ENCODE results near the gene ITGAX. TPM values are rescaled to one million over a fixed set of nuclear protein-coding genes. Genes with fewer than 3 reads are reported as not detected.

The ITGAX gene
- total RNA-seq, 1 experiment from 2014 or later: 1.9 TPM

GRCh38 chr16:31401436-31401835 is 46.5 kb downstream of the ITGAX start:
- H3K9me3 ChIP-seq (ENCODE audit: control insufficient read depth in 1 of 2, insufficient read depth in 1 of 2, low read depth in 1 of 2, low read length in 2 of 2): peaks cover 0 to 7% of the 10 kb centered on the region in 2 experiments; a peak in 1 of 4 replicates
- POLR2A ChIA-PET: no interaction called here
- RAD21 ChIA-PET (ENCODE audit: low non-redundant PET in 1 of 2, low total read pairs in 2 of 2, uncharacterized antibody in 2 of 2, unreplicated experiment in 2 of 2): no interaction called here
- H3K36me3 ChIP-seq (ENCODE audit: control insufficient read depth in 1 of 2, insufficient read depth in 2 of 2, low read length in 2 of 2): peaks cover 0 to 14% of the 10 kb centered on the region in 2 experiments; a peak in 1 of 4 replicates
- intact Hi-C loops (cut with micrococcal nuclease): no loop called here
- no peaks in the 10 kb centered on the region for H3K9me2 ChIP-seq (ENCODE audit: insufficient read depth)
- CTCF ChIA-PET: no interaction called here
- H3K27ac ChIP-seq (ENCODE audit: low read depth, low read length): no peak overlapping the region
- H3K4me2 ChIP-seq (ENCODE audit: low read length): no peak overlapping the region
- no peak for DNase-seq (ENCODE audit: low read depth, low spot score)
- no peaks in the 10 kb centered on the region for H3K27me3 ChIP-seq (ENCODE audit: insufficient read depth, low read length)
- H3K4me1 ChIP-seq (ENCODE audit: control insufficient read depth in 1 of 2, insufficient read depth in 2 of 2, low read length in 2 of 2): peaks cover 9 to 18% of the 10 kb centered on the region in 2 experiments
- H3K9ac ChIP-seq (ENCODE audit: low read length): no peak overlapping the region
- peaks cover 36% of the 10 kb centered on the region for H3K79me2 ChIP-seq (ENCODE audit: insufficient read depth, low read length)
- BruUV-seq (replicated peaks): no TSS peak
- no peak overlapping the region for H2AFZ ChIP-seq (ENCODE audit: low read depth, low read length, poor library complexity, severe bottlenecking)
- no peak for TF ChIP-seq EZH2phosphoT487 (IDR thresholded peaks at IDR 0.05; ENCODE audit: borderline replicate concordance)
- TF ChIP-seq, protein P1, sequence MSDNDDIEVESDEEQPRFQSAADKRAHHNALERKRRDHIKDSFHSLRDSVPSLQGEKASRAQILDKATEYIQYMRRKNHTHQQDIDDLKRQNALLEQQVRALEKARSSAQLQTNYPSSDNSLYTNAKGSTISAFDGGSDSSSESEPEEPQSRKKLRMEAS (IDR thresholded peaks at IDR 0.05): no peak
- TF ChIP-seq, protein P2, sequence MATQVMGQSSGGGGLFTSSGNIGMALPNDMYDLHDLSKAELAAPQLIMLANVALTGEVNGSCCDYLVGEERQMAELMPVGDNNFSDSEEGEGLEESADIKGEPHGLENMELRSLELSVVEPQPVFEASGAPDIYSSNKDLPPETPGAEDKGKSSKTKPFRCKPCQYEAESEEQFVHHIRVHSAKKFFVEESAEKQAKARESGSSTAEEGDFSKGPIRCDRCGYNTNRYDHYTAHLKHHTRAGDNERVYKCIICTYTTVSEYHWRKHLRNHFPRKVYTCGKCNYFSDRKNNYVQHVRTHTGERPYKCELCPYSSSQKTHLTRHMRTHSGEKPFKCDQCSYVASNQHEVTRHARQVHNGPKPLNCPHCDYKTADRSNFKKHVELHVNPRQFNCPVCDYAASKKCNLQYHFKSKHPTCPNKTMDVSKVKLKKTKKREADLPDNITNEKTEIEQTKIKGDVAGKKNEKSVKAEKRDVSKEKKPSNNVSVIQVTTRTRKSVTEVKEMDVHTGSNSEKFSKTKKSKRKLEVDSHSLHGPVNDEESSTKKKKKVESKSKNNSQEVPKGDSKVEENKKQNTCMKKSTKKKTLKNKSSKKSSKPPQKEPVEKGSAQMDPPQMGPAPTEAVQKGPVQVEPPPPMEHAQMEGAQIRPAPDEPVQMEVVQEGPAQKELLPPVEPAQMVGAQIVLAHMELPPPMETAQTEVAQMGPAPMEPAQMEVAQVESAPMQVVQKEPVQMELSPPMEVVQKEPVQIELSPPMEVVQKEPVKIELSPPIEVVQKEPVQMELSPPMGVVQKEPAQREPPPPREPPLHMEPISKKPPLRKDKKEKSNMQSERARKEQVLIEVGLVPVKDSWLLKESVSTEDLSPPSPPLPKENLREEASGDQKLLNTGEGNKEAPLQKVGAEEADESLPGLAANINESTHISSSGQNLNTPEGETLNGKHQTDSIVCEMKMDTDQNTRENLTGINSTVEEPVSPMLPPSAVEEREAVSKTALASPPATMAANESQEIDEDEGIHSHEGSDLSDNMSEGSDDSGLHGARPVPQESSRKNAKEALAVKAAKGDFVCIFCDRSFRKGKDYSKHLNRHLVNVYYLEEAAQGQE (IDR thresholded peaks at IDR 0.05; ENCODE audit: low read depth): no peak
- TF ChIP-seq SIN3A (IDR thresholded peaks at IDR 0.05; ENCODE audit: low read depth): no peak
- no peak for TF ChIP-seq SRF (IDR thresholded peaks at IDR 0.05; ENCODE audit: low read depth)
- no peak for TF ChIP-seq ELF1 (IDR thresholded peaks at IDR 0.05; ENCODE audit: borderline replicate concordance, low read depth)
- no peak for TF ChIP-seq JUND (IDR thresholded peaks at IDR 0.05)
- no peak for TF ChIP-seq EZH2 (IDR thresholded peaks at IDR 0.05)
- TF ChIP-seq CBX3 (IDR thresholded peaks at IDR 0.05; ENCODE audit: low read depth): no peak
- no peak overlapping the region for H3K4me3 ChIP-seq (replicated peaks in 1 of 2; ENCODE audit: low read depth in 1 of 2, low read length in 2 of 2)
- H4K20me1 ChIP-seq (ENCODE audit: insufficient read depth): no peaks in the 10 kb centered on the region
- no peak for ATAC-seq
